ENCODE results near the gene ATXN3L. TPM values are rescaled to one million over a fixed set of nuclear protein-coding genes. Genes with fewer than 3 reads are reported as not detected.
"Not testable (repeated sequence)": the region's sequence is repeated elsewhere in the genome, so short reads cannot be mapped to it uniquely, and the experiment has no call there.

Gene ATXN3L
- polyA plus RNA-seq, 3 donors: not detected

- no peak overlapping the region for H3K27ac ChIP-seq (ENCODE audit: low read depth, low read length)
- 93 to 96% (median 94%) methylated on average over 6 of the region's 6 CpGs for WGBS, 3 donors
These were observed 2.5 kb downstream of the ATXN3L start for GRCh38 chrX:13317366-13317765.

- 91 to 98% (median 96%) methylated on average over 6 of the region's 6 CpGs for WGBS, 3 donors
- no peak overlapping the region for H3K27ac ChIP-seq (ENCODE audit: low read depth, low read length)
These were observed 8.3 kb downstream of the ATXN3L start for GRCh38 chrX:13311560-13311959.

GRCh38 chrX:13309631-13310030 lies 10.2 kb downstream of the ATXN3L start:
- WGBS, 3 donors: 82 to 95% (median 93%) methylated on average over 3 of the region's 3 CpGs

DNA sequence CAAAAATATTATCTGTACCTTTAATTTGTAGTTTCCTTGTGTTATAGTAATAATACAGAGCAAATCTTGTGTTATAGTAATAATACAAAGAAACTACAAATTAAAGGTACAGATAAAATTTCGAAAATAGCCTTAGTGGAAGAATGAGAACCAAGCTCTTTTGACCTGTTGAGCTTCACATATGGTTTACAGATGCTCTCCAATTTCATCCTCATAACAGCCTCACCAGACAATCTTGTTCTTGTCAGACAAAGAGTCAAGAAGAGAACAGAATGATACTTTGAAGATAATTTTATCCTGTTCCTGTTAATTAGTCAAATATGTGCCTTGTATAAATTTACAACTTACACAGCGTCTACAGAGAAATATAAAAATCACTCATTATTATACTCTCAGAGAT lies 12.8 kb downstream of the ATXN3L start:
- WGBS, 3 donors: 86 to 98% (median 92%) methylated on average over 2 of the region's 2 CpGs
- H3K27ac ChIP-seq (ENCODE audit: low read depth, low read length): no peak overlapping the region

More at GRCh38 chrX:13309631-13310030, 10.2 kb downstream of the ATXN3L start:
- no peak overlapping the region for H3K27ac ChIP-seq (ENCODE audit: low read depth, low read length)

DNA sequence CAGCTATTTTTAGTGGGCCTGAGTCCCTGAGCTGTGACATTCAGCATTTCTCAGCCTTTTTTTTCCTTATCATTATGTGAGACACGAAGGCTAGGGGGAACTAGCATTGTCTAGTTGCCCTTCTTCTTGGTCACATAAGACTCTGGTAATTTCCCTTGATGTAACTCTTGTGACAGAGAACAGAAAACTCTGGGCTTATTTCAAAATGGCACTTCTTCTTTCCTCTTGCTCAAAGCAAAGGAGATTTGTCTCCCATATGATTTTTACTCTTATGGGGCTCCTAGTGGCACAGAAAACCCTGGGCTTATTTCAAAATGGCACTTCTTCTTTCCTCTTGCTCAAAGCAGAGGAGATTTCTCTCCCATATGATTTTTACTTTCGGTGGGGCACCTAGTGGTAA lies 14.7 kb downstream of the ATXN3L start:
- H3K27ac ChIP-seq (ENCODE audit: low read depth, low read length): no peak overlapping the region
- WGBS, 3 donors: 63 to 100% (median 72%) methylated on average over 2 of the region's 2 CpGs

DNA sequence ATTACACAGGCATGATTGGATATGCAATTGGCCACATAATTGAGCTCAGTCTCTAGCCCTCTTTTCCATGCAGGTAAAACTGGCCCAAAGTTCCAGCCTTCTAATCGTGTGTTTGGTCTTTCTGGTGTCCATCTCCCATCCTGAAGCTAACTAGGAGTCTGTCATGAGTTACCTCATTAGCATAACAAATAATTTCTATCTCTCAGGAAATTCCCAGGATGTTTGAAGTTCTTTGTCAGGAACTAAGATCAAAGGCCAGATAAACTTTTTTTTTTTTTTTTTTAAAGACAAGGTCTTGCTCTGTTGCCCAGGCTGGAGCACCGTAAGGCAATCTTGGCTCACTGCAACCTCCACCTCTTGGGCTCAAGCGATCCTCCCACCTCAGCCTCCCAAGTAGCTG lies 15.8 kb downstream of the ATXN3L start:
- WGBS, 3 donors: 92% methylated on average over 3 of the region's 3 CpGs
- H3K27ac ChIP-seq (ENCODE audit: low read depth, low read length): no peak overlapping the region

DNA sequence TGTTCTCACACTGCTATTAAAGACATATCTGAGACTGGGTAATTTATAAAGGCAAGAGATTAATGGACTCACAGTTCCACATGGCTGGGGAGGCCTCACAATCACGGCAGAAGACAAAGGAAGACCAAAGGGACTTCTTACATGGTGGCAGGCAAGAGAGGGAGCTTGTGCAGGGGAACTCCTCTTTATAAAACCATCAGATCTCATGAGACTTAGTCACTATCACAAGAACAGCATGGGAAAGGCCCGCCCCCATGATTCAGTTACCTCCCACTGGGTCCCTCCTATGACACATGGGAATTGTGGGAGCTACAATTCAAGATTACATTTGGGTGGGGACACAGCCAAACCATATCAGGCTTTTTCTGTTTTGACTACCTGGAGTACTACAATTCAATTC lies 16.6 kb downstream of the ATXN3L start:
- WGBS, 3 donors: 73 to 93% (median 80%) methylated on average over 2 of the region's 2 CpGs
- not testable (repeated sequence) for H3K27ac ChIP-seq (ENCODE audit: low read depth, low read length)

DNA sequence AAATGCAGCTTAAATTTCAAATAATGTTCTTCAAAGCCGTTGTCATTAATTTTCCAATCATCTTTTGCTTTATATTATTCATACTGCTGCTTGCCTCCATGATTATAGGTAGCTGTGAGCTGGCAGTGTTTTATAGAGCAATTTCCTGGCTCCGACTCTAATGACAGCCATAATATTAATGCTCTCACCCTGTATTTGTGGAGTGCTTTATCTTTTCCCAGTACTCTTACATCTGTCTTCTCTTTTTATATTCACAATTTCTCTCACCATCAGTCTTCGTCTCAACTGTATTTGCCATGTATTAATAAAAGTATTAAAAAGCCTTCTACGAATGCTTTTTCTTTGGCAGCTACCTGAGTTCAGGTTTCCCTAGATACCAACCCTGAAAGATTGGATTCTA lies 21.0 kb downstream of the ATXN3L start:
- no peak overlapping the region for H3K27ac ChIP-seq (ENCODE audit: low read depth, low read length)
- WGBS, 3 donors: 67 to 91% (median 83%) methylated on average over 4 of the region's 4 CpGs

DNA sequence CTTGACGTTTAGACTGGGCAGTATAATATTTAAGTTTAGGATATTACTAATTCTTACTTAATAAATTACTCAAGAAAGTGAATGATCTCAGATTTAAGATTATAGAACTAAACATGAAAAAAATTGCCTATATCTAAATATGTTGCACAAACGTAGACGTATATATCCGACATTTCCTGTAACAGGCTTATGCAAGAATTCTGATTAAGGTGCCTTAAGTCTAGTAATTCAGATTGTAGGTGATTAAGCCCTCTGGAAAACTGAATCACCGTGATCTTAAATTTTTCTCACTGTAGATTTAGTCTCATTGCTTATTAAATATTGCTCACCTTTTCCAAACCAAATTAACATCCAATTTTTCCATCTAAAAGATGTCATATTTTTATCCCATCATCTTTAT lies 24.0 kb downstream of the ATXN3L start:
- no peak overlapping the region for H3K27ac ChIP-seq (ENCODE audit: low read depth, low read length)
- WGBS, 3 donors: 68 to 88% (median 81%) methylated on average over 5 of the region's 5 CpGs

DNA sequence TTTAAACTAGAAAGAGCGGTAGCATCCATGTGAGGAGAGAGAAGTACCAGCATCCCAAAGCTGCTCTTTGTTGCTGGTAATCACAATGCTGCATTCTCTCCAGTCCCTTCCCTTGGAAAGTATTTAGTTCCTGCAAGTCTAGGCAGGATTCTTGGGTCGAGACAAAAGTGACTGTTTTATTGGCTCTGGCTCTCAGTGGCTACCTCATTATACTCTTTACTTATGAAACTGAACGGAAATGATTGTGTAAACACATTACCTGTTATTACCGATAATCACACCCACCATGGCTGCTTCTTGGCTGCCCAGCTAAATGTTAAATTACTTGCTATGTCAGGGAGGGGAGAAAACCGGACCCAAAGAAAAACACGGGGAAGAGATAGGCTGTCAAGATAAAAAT lies 26.2 kb downstream of the ATXN3L start:
- no peak overlapping the region for H3K27ac ChIP-seq (ENCODE audit: low read depth, low read length)
- 32 to 71% (median 69%) methylated on average over 6 of the region's 6 CpGs for WGBS, 3 donors

GRCh38 chrX:13290891-13291614 lies 28.8 kb downstream of the ATXN3L start:
- H3K27ac ChIP-seq (ENCODE audit: low read depth, low read length): no peak overlapping the region
- WGBS, 3 donors: 95 to 98% (median 97%) methylated on average over 21 to 32 of the region's 32 CpGs

DNA sequence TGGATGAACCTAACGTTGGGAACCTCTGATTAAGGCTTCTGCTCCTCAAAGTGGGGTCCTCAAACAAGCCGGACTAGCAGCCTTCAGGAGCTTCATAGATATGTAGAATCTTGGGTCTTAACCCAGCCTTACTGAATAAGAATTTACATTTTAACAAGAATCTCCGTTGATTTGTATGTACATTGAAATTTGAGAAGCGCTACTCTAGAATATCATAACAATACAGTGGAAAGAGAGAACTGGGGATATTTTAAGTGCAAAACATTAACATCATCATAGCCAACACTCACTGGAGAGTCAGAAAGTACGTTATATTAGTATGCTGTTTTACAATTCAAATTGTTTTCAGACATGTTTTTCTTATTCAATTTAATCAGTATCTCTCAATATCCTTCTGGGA lies 31.2 kb downstream of the ATXN3L start:
- no peak overlapping the region for H3K27ac ChIP-seq (ENCODE audit: low read depth, low read length)
- 86 to 94% (median 93%) methylated on average over 5 of the region's 5 CpGs for WGBS, 3 donors

GRCh38 chrX:13287816-13288215 lies 32.0 kb downstream of the ATXN3L start:
- WGBS, 3 donors: 73 to 90% (median 85%) methylated on average over 2 of the region's 2 CpGs
- no peak overlapping the region for H3K27ac ChIP-seq (ENCODE audit: low read depth, low read length)

DNA sequence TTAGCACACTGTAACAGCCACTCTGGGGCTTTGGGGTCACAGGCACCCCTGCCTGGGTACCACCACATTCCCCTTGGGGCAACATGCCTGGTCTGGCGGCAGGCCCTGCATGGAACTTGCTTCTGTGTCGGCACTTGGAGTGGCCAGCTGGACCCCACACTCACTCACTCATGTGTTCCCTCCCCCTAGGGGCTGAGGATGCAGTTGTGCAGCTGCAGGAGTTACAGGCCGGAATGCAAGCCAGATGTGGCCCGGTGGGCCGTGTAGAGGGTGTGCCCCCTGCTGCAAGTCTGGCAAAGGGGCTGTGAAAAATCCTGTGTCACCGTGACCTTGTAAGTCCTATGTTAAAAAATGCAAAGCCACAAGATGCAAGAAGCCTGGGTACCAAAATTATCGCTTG lies 34.2 kb downstream of the ATXN3L start:
- no peak overlapping the region for H3K27ac ChIP-seq (ENCODE audit: low read depth, low read length)
- WGBS, 3 donors: 90 to 100% (median 96%) methylated on average over 6 to 7 of the region's 7 CpGs

DNA sequence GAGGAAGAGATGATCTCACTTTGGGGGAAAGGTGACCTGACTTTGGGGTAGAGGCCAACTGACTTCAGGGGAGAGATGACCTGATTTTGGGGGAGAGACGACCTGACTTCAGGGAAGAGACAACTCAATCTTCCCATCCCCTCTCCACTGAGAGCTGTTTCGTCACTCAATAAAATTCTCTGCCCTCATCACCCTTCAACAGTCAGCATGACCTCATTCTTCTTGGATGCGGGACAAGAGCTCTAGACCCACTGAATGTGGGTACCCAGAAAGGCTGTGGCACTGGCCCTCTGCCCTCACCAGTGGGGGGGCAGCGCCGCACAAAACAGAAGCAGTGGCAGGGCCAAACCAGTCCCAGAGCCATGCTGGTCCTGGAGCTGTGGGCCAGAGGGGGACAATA lies 34.6 kb downstream of the ATXN3L start:
- WGBS, 3 donors: 93 to 96% (median 95%) methylated on average over 5 of the region's 5 CpGs
- no peak overlapping the region for H3K27ac ChIP-seq (ENCODE audit: low read depth, low read length)

DNA sequence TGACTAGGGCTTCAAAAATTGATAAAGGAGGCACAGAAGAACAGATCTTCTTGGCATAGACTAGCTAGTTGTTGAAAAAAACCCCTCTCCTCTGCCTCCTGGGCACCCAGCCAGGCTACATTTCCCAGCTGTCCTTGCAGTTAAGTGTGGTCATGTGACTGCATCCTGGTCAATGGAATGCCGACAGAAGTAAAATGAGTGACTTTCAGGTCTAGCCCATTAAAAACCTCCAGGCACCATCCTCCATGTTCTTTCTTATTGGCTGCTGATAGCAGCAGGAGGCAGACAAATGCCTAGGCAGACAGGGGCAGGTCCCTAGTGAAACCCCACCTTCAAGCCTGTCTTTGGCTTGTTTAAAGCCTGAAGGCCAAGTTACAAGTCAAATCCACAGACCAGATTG lies 35.3 kb downstream of the ATXN3L start:
- WGBS, 3 donors: 84 to 92% (median 88%) methylated on average over 1 of the region's 1 CpG
- no peak overlapping the region for H3K27ac ChIP-seq (ENCODE audit: low read depth, low read length)

DNA sequence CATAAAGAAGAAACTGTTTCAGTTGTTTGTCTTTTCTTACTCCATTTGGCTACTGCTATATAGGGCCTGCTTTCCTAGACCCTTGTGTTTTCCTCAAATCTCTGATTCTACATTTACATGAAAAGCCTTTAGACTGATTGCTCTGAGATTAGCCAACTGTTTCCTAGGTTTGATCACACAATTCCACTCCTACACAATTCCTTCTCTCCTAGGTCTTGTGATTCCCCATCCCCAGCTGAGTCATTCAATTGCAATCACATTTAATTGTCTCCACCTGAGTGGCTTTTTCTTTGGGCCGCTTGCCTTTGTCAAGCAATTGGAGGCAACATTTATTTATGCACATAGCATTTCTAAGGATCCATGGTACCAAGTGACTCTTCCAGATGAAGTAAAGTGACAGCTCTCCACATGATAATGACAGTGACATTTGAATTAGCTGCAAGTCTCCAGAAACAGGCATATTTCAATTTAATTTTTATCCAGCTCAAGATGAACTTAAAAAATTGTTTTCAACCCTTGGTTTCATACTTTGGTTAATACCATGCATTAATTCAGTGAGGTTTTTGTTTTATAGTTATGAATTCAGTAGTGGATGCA lies 35.8 kb downstream of the ATXN3L start:
- H3K27ac ChIP-seq (ENCODE audit: low read depth, low read length): no peak overlapping the region
- 58 to 84% (median 77%) methylated on average over 1 of the region's 1 CpG for WGBS, 3 donors

DNA sequence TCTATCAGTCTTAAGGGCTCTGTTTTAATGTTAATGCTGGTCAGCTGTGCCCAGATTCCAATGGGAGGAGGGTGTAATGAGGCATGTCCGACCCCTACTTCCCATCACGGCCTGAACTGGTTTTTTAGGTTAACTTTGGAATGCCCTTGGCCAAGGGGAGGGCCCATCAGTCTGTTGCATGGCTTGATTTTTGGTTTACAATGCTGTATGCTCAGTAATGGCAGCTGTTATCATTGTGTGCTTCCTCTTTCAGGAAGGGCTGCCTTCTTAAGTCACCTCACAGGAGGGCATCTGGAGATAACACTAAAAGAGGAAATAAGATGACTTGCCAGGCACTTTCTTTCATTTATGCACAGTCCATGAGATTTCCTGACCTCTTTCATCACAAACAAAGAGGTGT lies 36.3 kb downstream of the ATXN3L start:
- no peak overlapping the region for H3K27ac ChIP-seq (ENCODE audit: low read depth, low read length)
- WGBS, 3 donors: 43 to 74% (median 64%) methylated on average over 2 of the region's 2 CpGs

GRCh38 chrX:13281289-13281688 lies 38.6 kb downstream of the ATXN3L start:
- no peak overlapping the region for H3K27ac ChIP-seq (ENCODE audit: low read depth, low read length)
- 82 to 95% (median 95%) methylated on average over 6 of the region's 6 CpGs for WGBS, 3 donors
